GM23338 (cell line): ENCODE measurements around the gene MEGF6. TPM values are rescaled to one million over a fixed set of nuclear protein-coding genes. Genes with fewer than 3 reads are reported as not detected.

Experiments
- ATAC-seq: fragments of 200-7000 bp; cut with Tn5 transposase; 3 replicates; pipeline ENCODE4 v1.9.1; 2020
- DNase-seq: peaks from one replicate; pipeline ENCODE4 v3.0.0-alpha.2; 2015; ENCODE audit warnings: low spot score
- H2AFZ ChIP-seq: fragments of 200-600 bp; sonication (generic); 2 replicates; pipeline ENCODE4 v1.8.0; 2016; ENCODE audit warnings: antibody characterized with exemption, mild to moderate bottlenecking, moderate library complexity
- H3F3A ChIP-seq: fragments of 200-600 bp; sonication (generic); replicated peaks from 2 replicates; pipeline ENCODE4 v1.8.0; 2017; ENCODE audit warnings: antibody characterized with exemption, mixed run types, low read depth
- H3K27ac ChIP-seq: fragments of 200-600 bp; sonication (generic); 2 replicates; pipeline ENCODE4 v1.6.1; 2016; ENCODE audit warnings: low read depth
- H3K27me3 ChIP-seq: fragments of 200-600 bp; sonication (generic); 2 replicates; pipeline ENCODE4 v1.8.0; 2016; ENCODE audit warnings: mild to moderate bottlenecking, mixed run types, moderate library complexity; ENCODE audit not compliant: insufficient read depth
- H3K36me3 ChIP-seq: fragments of 200-600 bp; sonication (generic); 2 replicates; pipeline ENCODE4 v1.8.0; 2016; ENCODE audit warnings: mild to moderate bottlenecking; ENCODE audit not compliant: insufficient read depth
- H3K4me1 ChIP-seq: fragments of 200-600 bp; sonication (generic); 2 replicates; pipeline ENCODE4 v1.8.0; 2016; ENCODE audit warnings: mild to moderate bottlenecking, moderate library complexity; ENCODE audit not compliant: insufficient read depth
- H3K4me2 ChIP-seq: fragments of 200-600 bp; sonication (generic); 2 replicates; pipeline ENCODE4 v1.7.1; 2017; ENCODE audit warnings: mixed run types
- H3K4me3 ChIP-seq: fragments of 200-600 bp; sonication (generic); 2 replicates; pipeline ENCODE4 v1.6.1; 2016; ENCODE audit warnings: mixed run types
- H3K79me2 ChIP-seq: fragments of 200-600 bp; sonication (generic); replicated peaks from 2 replicates; pipeline ENCODE4 v1.8.0; 2017; ENCODE audit warnings: mild to moderate bottlenecking; ENCODE audit not compliant: insufficient read depth
- H3K9me2 ChIP-seq: fragments of 200-600 bp; sonication (generic); 2 replicates; pipeline ENCODE4 v1.8.0; 2017; ENCODE audit not compliant: insufficient read depth
- H4K20me1 ChIP-seq: fragments of 200-600 bp; sonication (generic); replicated peaks from 2 replicates; pipeline ENCODE4 v1.8.0; 2017; ENCODE audit warnings: mild to moderate bottlenecking; ENCODE audit not compliant: insufficient read depth
- H3K27ac Mint-ChIP-seq: 2 replicates; pipeline ENCODE4 v1.8.0; 2020; ENCODE audit warnings: inconsistent platforms, mild to moderate bottlenecking, moderate library complexity, mixed read lengths
- H3K27me3 Mint-ChIP-seq: 3 replicates; pipeline ENCODE4 v1.8.0; 2022; ENCODE audit warnings: low read depth, mild to moderate bottlenecking, moderate library complexity, mixed read lengths, inconsistent platforms; ENCODE audit not compliant: insufficient read depth, poor library complexity
- H3K36me3 Mint-ChIP-seq: 3 replicates; pipeline ENCODE4 v1.8.0; 2021; ENCODE audit warnings: low read depth, mild to moderate bottlenecking, inconsistent platforms, moderate library complexity, mixed read lengths
- H3K4me1 Mint-ChIP-seq: 3 replicates; pipeline ENCODE4 v1.8.0; 2020; ENCODE audit warnings: mild to moderate bottlenecking, inconsistent platforms, mixed read lengths
- H3K4me3 Mint-ChIP-seq: 3 replicates; pipeline ENCODE4 v1.8.0; 2021; ENCODE audit warnings: moderate library complexity, mild to moderate bottlenecking, inconsistent platforms, mixed read lengths
- H3K9me3 Mint-ChIP-seq: 3 replicates; pipeline ENCODE4 v1.8.0; 2020; ENCODE audit warnings: moderate library complexity, mild to moderate bottlenecking, inconsistent platforms, mixed read lengths
- ETS1 ChIP-seq: IDR thresholded peaks from 2 replicates; pipeline ENCODE4 v1.6.1; 2016; ENCODE audit warnings: antibody characterized with exemption
- EZH2 ChIP-seq: fragments of 200-600 bp; sonication (generic); IDR thresholded peaks from one replicate; pipeline ENCODE4 v1.8.0; 2017; ENCODE audit warnings: antibody characterized with exemption, mild to moderate bottlenecking, low read depth; ENCODE audit not compliant: unreplicated experiment
- EZH2phosphoT487 ChIP-seq: fragments of 200-600 bp; sonication (generic); IDR thresholded peaks from one replicate; pipeline ENCODE4 v1.8.1; 2018; ENCODE audit warnings: antibody characterized with exemption; ENCODE audit not compliant: unreplicated experiment
- JUNB ChIP-seq: IDR thresholded peaks from one replicate; pipeline ENCODE4 v1.6.1; 2016; ENCODE audit warnings: antibody characterized with exemption; ENCODE audit not compliant: unreplicated experiment
- NANOG ChIP-seq: IDR thresholded peaks from 2 replicates; pipeline ENCODE4 v1.6.1; 2016; ENCODE audit warnings: antibody characterized with exemption, borderline replicate concordance
- POLR2AphosphoS5 ChIP-seq: IDR thresholded peaks from 2 replicates; pipeline ENCODE4 v1.6.1; 2016; ENCODE audit warnings: antibody characterized with exemption, low read depth
- ZNF114 ChIP-seq: fragments of 250-450 bp; sonication (Bioruptor Pico); IDR thresholded peaks from 2 replicates; pipeline ENCODE4 v1.5.0; 2020; ENCODE audit warnings: mild to moderate bottlenecking, moderate library complexity
- ZNF462 ChIP-seq: fragments of 250-450 bp; sonication (Bioruptor Pico); IDR thresholded peaks from 2 replicates; pipeline ENCODE4 v1.5.0; 2020; ENCODE audit warnings: mild to moderate bottlenecking, moderate library complexity
- polyA plus RNA-seq: library from polyadenylated mRNA; unstranded; fragments of >200 nt; fragmentation: Nextera tagmentation; extraction: Ambion mirVana; gene quantifications from 2 replicates; pipeline ENCODE4 v1.2.1, GENCODE V29; 2016
- total RNA-seq: library from RNA; depleted of rRNA; stranded (reverse); fragments of >200 nt; shearing (Covaris generic); gene quantifications from 2 replicates; pipeline ENCODE4 v1.2.3, GENCODE V29; 2014

The MEGF6 gene
- total and polyA plus RNA-seq, 2 experiments from 2014 or later: 4.0 to 21.4 TPM

- TF ChIP-seq EZH2 (no peak), ZNF462 (CRISPR knock-in tag) (no peak), POLR2AphosphoS5 (no peak), EZH2phosphoT487 (no peak), ETS1 (no peak)
These were observed 29.9 kb upstream of the MEGF6 start (continued) for GRCh38 chr1:3641046-3641760.

- no peak overlapping the region for H3K4me3 ChIP-seq
- H2AFZ ChIP-seq: no peak overlapping the region
- no peaks in the 10 kb centered on the region for H4K20me1 ChIP-seq
- Mint-ChIP-seq H3K4me3 (no peak overlapping the region; the same call in 2 of the 3 replicates), H3K27me3 (peaks cover 4% of the 10 kb centered on the region), H3K36me3 (peaks cover 19% of the 10 kb centered on the region; the same call in 2 of the 3 replicates), H3K4me1 (no peaks in the 10 kb centered on the region), H3K9me3 (no peaks in the 10 kb centered on the region), H3K27ac (no peak overlapping the region)
- H3F3A ChIP-seq: no peaks in the 10 kb centered on the region; the same call in 1 of the 2 replicates
- H3K9me2 ChIP-seq: no peaks in the 10 kb centered on the region
- peaks cover 13% of the 10 kb centered on the region; the same call in 1 of the 2 replicates for H3K36me3 ChIP-seq
- H3K4me2 ChIP-seq: no peak overlapping the region
- H3K4me1 ChIP-seq: no peaks in the 10 kb centered on the region
- no peaks in the 10 kb centered on the region for H3K27me3 ChIP-seq
- DNase-seq (no peak), ATAC-seq (no peak)
- no peak overlapping the region for H3K27ac ChIP-seq
- H3K79me2 ChIP-seq: peaks cover 8% of the 10 kb centered on the region; the same call in 1 of the 2 replicates
- TF ChIP-seq EZH2phosphoT487 (no peak), JUNB (no peak), NANOG (no peak), ZNF114 (no peak)
These were observed 29.0 kb upstream of the MEGF6 start for GRCh38 chr1:3640121-3640837.
